GM20000 (cell line): ENCODE data around the gene BLOC1S3.

Experiments
- DNase-seq: peaks from one replicate; pipeline ENCODE4 v3.0.0; 2012; ENCODE audit warnings: low spot score
- TF ChIP-seq, protein P1 (sequence below): IDR thresholded peaks from 2 replicates; pipeline ENCODE4 v1.5.1; 2012; ENCODE audit warnings: mild to moderate bottlenecking, control low read depth; ENCODE audit errors: extremely low read depth, missing control alignments

BLOC1S3 gene

DNA sequence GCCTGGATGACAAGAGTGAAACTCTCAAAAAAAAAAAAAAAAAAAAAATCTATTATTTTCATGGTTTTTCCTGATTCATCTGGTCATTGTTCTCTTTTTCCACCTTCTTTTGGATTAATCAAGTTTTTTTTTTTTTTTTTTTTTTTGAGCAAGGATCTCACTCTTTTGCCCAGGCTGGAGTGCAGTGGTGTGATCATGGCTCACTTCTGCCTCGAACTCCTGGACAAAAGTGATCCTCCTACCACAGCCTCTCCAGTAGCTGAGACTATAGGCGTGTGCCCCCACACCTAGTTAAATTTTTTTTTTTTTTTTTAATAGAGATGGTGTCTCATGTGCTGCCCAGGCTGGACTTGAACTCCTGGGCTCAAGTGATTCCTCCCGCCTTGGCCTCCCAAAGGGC lies 27.7 kb downstream of the BLOC1S3 start:
- TF ChIP-seq, protein P1, sequence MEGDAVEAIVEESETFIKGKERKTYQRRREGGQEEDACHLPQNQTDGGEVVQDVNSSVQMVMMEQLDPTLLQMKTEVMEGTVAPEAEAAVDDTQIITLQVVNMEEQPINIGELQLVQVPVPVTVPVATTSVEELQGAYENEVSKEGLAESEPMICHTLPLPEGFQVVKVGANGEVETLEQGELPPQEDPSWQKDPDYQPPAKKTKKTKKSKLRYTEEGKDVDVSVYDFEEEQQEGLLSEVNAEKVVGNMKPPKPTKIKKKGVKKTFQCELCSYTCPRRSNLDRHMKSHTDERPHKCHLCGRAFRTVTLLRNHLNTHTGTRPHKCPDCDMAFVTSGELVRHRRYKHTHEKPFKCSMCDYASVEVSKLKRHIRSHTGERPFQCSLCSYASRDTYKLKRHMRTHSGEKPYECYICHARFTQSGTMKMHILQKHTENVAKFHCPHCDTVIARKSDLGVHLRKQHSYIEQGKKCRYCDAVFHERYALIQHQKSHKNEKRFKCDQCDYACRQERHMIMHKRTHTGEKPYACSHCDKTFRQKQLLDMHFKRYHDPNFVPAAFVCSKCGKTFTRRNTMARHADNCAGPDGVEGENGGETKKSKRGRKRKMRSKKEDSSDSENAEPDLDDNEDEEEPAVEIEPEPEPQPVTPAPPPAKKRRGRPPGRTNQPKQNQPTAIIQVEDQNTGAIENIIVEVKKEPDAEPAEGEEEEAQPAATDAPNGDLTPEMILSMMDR = no peak
- no peak for DNase-seq

- TF ChIP-seq, protein P1 = no peak
- no peak for DNase-seq
Observed at GRCh38 chr19:45211751-45212381, 33.3 kb downstream of the BLOC1S3 start.

DNA sequence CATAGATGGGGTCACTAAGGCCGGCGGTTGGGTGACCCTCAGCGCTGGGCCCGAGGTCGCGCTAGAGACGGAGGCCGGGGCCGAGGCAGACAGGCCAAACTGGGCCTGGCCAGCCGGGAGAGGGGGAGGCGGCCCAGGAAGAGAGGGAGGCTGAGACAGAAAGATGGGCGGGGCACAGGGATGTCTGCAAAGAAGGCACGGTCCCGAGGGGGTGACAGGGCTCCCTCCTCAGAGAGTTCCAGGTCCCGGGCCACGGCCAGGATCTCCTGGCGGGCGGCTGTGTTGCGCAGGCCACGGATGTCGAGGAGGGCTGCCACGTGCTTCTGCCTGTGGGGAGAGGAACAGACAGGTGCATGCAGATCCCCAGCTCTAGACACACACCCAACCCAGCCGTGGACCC lies 34.4 kb downstream of the BLOC1S3 start:
- TF ChIP-seq, protein P1 = no peak
- DNase-seq = no peak

GRCh38 chr19:45215391-45216191 lies 37.0 kb downstream of the BLOC1S3 start:
- TF ChIP-seq, protein P1 = no peak
- no peak for DNase-seq

DNA sequence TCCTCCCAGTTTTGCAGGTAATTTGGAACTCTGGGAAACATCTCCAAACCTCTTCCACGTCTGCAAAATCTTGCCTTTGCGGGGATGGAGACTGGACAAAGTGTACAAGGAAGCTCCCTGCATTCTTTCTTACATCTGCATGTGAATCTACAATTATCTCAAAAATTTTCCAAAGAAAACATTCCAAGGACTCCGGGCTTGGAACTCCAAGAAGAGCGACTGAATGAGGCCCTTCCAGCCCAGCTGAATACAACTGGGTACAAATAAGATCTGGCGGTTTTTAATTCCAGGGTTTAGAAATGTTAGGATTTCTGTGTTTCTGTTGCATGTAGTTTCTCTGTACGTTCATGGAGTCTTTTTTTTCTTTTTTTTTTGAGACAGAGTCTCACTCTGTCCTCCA lies 38.1 kb downstream of the BLOC1S3 start:
- no peak for DNase-seq
- TF ChIP-seq, protein P1 = no peak

GRCh38 chr19:45217193-45217956 lies 38.8 kb downstream of the BLOC1S3 start:
- DNase-seq = no peak
- TF ChIP-seq, protein P1 = no peak

- TF ChIP-seq, protein P1 = no peak
- no peak for DNase-seq
Observed at GRCh38 chr19:45217957-45218334, 39.4 kb downstream of the BLOC1S3 start.
